IPS DF 19.7 (cell line): Measurements from ENCODE around the gene GBF1.

Experiments used
- DNase-seq: peaks from one replicate; pipeline ENCODE4 v3.0.0-alpha.2; 2013; ENCODE audit warnings: low read depth, low spot score

Gene GBF1

GRCh38 chr10:102394079-102394800, 148.9 kb downstream of the GBF1 start:
- DNase-seq = no peak

GRCh38 chr10:102394801-102395399, 149.6 kb downstream of the GBF1 start:
- no peak for DNase-seq

- no peak for DNase-seq
Measured at GRCh38 chr10:102395400-102396316, 150.3 kb downstream of the GBF1 start, which contains the start of gene NFKB2. Gene NFKB2, plus strand, starts transcription at chr10:102395705. Its CDS starts 255 bp downstream, at chr10:102395960.

GRCh38 chr10:102396317-102396650, 151.0 kb downstream of the GBF1 start:
- DNase-seq = no peak

- no peak for DNase-seq
Measured at GRCh38 chr10:102396730-102397151, 151.4 kb downstream of the GBF1 start.

- no peak for DNase-seq
Measured at GRCh38 chr10:102397222-102398171, 152.2 kb downstream of the GBF1 start.

GRCh38 chr10:102398172-102399020, 153.1 kb downstream of the GBF1 start:
- no peak for DNase-seq

GRCh38 chr10:102399217-102400021, 154.1 kb downstream of the GBF1 start:
- no peak for DNase-seq

- DNase-seq = no peak
Measured at GRCh38 chr10:102400076-102400475, 154.7 kb downstream of the GBF1 start.

GRCh38 chr10:102400598-102401341, 155.4 kb downstream of the GBF1 start:
- no peak for DNase-seq

GRCh38 chr10:102401342-102401654, 156.0 kb downstream of the GBF1 start:
- no peak for DNase-seq

- no peak for DNase-seq
Measured at GRCh38 chr10:102401735-102402511, 156.6 kb downstream of the GBF1 start.

GRCh38 chr10:102402512-102402896, 157.2 kb downstream of the GBF1 start:
- no peak for DNase-seq

- DNase-seq = no peak
Measured at GRCh38 chr10:102403115-102403514, 157.8 kb downstream of the GBF1 start.

- no peak for DNase-seq
Measured at GRCh38 chr10:102404361-102405107, 159.2 kb downstream of the GBF1 start.

- no peak for DNase-seq
Measured at GRCh38 chr10:102405108-102405571, 159.8 kb downstream of the GBF1 start.

GRCh38 chr10:102405632-102406031, 160.3 kb downstream of the GBF1 start:
- DNase-seq = no peak
